ENCODE data around the gene STXBP6. TPM values are rescaled to one million over a fixed set of nuclear protein-coding genes. Genes with fewer than 3 reads are reported as not detected.
A peak's percentile ranks its signal among the peaks of the same experiment; 100 is the strongest.

Gene STXBP6
- total and polyA plus RNA-seq, 2 of the 13 experiments (the other 11 are each of a cell fraction or from before 2014, with no cell fraction given): 35.3 to 42.8 TPM

GRCh38 chr14:25042362-25043299 lies 7.3 kb downstream of the STXBP6 start (continued):
- no peak for TF ChIP-seq E2F1 (CRISPR knock-in tag; IDR thresholded peaks at IDR 0.05)
- no peak for TF ChIP-seq ZNF747 (CRISPR knock-in tag; IDR thresholded peaks at IDR 0.05; ENCODE audit: borderline replicate concordance)
- peak; percentile 60; the same call in 1 of the 2 replicates for TF ChIP-seq REPIN1 (CRISPR knock-in tag; IDR thresholded peaks at IDR 0.05; ENCODE audit: borderline replicate concordance, low read depth)
- TF ChIP-seq CSRNP1 (CRISPR knock-in tag; IDR thresholded peaks at IDR 0.05): no peak
- no peak for TF ChIP-seq DMAP1 (CRISPR knock-in tag; IDR thresholded peaks at IDR 0.05)
- TF ChIP-seq KLF15 (CRISPR knock-in tag; IDR thresholded peaks at IDR 0.05; ENCODE audit: borderline replicate concordance): no peak
- TF ChIP-seq SRF (IDR thresholded peaks at IDR 0.05; ENCODE audit: low read depth, low read length): no peak
- no peak for TF ChIP-seq NFYB (CRISPR knock-in tag; IDR thresholded peaks at IDR 0.05)
- no peak for TF ChIP-seq HNRNPUL1 (IDR thresholded peaks at IDR 0.05; ENCODE audit: low read depth, low read length)
- TF ChIP-seq KDM6A (CRISPR knock-in tag; IDR thresholded peaks at IDR 0.05; ENCODE audit: low read depth): no peak
- 0 out of 2 replicates have a peak, but pooled peaks have one; percentile 14 for TF ChIP-seq FOXA3 (CRISPR knock-in tag; IDR thresholded peaks at IDR 0.05)
- 0 out of 2 replicates have a peak, but pooled peaks have one; percentile 42 for TF ChIP-seq MEIS2 (CRISPR knock-in tag; IDR thresholded peaks at IDR 0.05)
- no peak for TF ChIP-seq ZNF337 (CRISPR knock-in tag; IDR thresholded peaks at IDR 0.05; ENCODE audit: borderline replicate concordance, low read depth)
- no peak for TF ChIP-seq ZNF276 (CRISPR knock-in tag; IDR thresholded peaks at IDR 0.05; ENCODE audit: low read depth)
- TF ChIP-seq ZNF687 (CRISPR knock-in tag; IDR thresholded peaks at IDR 0.05): no peak
- TF ChIP-seq ARNT2 (CRISPR knock-in tag; IDR thresholded peaks at IDR 0.05; ENCODE audit: low read depth): no peak; the same call in 1 of the 2 replicates
- TF ChIP-seq ZNF230 (CRISPR knock-in tag; IDR thresholded peaks at IDR 0.05): no peak

Measured in HepG2 (cell line).